HFFc6 (cell line): ENCODE measurements around the gene GUCA2A. TPM values are rescaled to one million over a fixed set of nuclear protein-coding genes. Genes with fewer than 3 reads are reported as not detected.

Experiments used
- DNase-seq: peaks from one replicate; pipeline ENCODE4 v3.0.0-alpha.2; 2018
- H3K27ac Mint-ChIP-seq: 2 replicates; pipeline ENCODE4 v1.8.0; 2020; ENCODE audit warnings: mild to moderate bottlenecking, mixed read lengths
- H3K27me3 Mint-ChIP-seq: 2 replicates; pipeline ENCODE4 v1.8.0; 2021; ENCODE audit warnings: mild to moderate bottlenecking, moderate library complexity, mixed read lengths; ENCODE audit not compliant: insufficient read depth
- H3K36me3 Mint-ChIP-seq: 2 replicates; pipeline ENCODE4 v1.8.0; 2021; ENCODE audit warnings: low read depth, mixed read lengths
- H3K4me1 Mint-ChIP-seq: 2 replicates; pipeline ENCODE4 v1.8.0; 2020; ENCODE audit warnings: low read depth, mixed read lengths
- H3K4me3 Mint-ChIP-seq: 2 replicates; pipeline ENCODE4 v1.8.0; 2020; ENCODE audit warnings: mild to moderate bottlenecking, moderate library complexity, mixed read lengths
- H3K9me3 Mint-ChIP-seq: 2 replicates; pipeline ENCODE4 v1.8.0; 2020; ENCODE audit warnings: mild to moderate bottlenecking, mixed read lengths
- total RNA-seq, 6 experiments: library from RNA; stranded (reverse); fragmentation: NEBNext Ultra II Directional; extraction: Animal tissue kit (Norgen Biotek cat#: 25700); gene quantifications; 2 replicates in 1 of 6; 3 replicates in 5 of 6; pipeline ENCODE4 v1.2.3, GENCODE V29; 2021
- TF ChIP-seq, protein P1 (sequence below): fragments of 200-600 bp; sonication (generic); IDR thresholded peaks from 2 replicates; pipeline ENCODE4 v1.5.0; 2021; ENCODE audit warnings: antibody characterized with exemption, mild to moderate bottlenecking

The GUCA2A gene
- total RNA-seq, 6 experiments from 2014 or later, result not detected

DNA sequence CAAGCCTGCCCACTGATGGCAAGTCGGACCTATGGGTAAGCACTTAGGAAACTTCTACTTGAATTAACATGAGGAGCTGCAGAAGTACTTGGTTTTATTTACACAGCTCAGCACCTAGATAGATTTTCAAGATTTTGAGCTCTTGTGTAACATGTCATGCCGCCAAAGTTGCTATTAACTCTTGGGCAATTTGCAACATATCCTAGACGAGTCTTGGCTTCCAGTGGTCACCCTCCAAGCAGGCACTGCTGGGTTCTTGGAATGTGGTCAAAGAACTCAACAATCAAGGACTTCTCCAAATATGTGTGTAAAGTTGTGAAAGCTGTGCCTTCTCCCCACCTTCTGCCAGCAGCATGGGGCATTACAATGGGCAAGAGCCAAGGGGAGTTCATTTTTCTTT, 29.1 kb downstream of the GUCA2A start:
- H3K4me1 Mint-ChIP-seq, result no peaks in the 10 kb centered on the region
- no peaks in the 10 kb centered on the region for H3K36me3 Mint-ChIP-seq
- H3K4me3 Mint-ChIP-seq, result no peak overlapping the region
- TF ChIP-seq, protein P1, sequence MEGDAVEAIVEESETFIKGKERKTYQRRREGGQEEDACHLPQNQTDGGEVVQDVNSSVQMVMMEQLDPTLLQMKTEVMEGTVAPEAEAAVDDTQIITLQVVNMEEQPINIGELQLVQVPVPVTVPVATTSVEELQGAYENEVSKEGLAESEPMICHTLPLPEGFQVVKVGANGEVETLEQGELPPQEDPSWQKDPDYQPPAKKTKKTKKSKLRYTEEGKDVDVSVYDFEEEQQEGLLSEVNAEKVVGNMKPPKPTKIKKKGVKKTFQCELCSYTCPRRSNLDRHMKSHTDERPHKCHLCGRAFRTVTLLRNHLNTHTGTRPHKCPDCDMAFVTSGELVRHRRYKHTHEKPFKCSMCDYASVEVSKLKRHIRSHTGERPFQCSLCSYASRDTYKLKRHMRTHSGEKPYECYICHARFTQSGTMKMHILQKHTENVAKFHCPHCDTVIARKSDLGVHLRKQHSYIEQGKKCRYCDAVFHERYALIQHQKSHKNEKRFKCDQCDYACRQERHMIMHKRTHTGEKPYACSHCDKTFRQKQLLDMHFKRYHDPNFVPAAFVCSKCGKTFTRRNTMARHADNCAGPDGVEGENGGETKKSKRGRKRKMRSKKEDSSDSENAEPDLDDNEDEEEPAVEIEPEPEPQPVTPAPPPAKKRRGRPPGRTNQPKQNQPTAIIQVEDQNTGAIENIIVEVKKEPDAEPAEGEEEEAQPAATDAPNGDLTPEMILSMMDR, result no peak
- H3K27ac Mint-ChIP-seq, result no peak overlapping the region
- no peaks in the 10 kb centered on the region for H3K9me3 Mint-ChIP-seq
- DNase-seq, result no peak
- peaks cover 26% of the 10 kb centered on the region for H3K27me3 Mint-ChIP-seq

DNA sequence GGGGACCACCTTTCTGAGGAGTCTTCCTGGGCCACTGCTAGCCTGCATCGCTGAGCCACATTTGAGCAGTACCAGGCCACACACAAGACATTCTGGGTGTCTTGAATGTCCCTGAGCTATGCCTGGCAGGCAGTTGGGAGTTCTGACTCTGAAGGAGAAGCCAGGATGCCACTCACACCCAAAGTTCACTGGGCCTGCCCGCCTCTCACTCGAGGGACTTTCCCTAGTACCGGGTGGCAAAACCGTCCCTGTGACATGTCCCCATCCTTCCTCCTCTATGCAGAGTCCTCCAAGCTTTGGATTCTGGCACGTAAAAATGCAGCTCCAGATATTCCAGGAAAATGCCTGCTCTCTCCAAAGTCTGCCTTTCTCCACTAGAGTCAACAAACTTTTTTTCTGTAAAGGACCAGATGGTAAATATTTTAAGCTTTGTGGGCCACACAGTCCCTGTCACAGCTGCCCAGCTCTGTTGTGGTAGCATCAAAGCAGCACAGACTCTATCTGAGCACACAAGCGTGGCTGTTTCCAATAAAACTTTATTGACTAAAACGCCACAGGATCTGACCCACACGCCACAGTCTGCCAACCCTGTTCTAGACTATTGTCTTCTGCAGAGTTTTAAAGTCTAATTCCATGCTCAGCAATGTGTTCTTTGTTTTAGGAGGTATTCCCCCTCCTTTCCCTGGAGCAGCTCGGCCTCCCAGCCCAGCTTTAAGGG, 30.6 kb downstream of the GUCA2A start:
- H3K9me3 Mint-ChIP-seq, result no peaks in the 10 kb centered on the region
- H3K36me3 Mint-ChIP-seq, result no peaks in the 10 kb centered on the region
- no peak overlapping the region for H3K27ac Mint-ChIP-seq
- TF ChIP-seq, protein P1, result no peak
- no peaks in the 10 kb centered on the region for H3K4me1 Mint-ChIP-seq
- no peak for DNase-seq
- H3K27me3 Mint-ChIP-seq, result peaks cover 30% of the 10 kb centered on the region
- no peak overlapping the region for H3K4me3 Mint-ChIP-seq

DNA sequence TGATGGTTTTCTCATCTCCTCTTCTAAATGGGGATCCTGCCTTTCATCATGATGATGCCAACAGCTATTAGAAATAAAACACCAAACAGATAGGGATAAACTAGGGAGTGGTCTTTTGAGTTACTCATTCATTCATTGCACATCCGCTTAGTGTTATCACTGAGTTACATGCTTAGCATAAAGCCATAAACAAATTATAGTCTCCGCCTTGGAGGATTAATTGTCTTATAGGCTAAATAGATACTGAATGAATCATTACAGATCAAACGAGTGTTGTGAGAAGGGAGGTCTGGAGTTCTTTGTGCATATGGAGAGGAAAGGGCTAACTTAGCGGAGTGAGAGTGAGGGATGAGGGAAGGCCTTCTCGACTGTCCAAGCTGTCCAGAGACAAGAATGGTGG, 31.2 kb downstream of the GUCA2A start:
- Mint-ChIP-seq H3K9me3 (no peaks in the 10 kb centered on the region), H3K27ac (no peak overlapping the region), H3K4me1 (no peaks in the 10 kb centered on the region), H3K36me3 (no peaks in the 10 kb centered on the region), H3K27me3 (peaks cover 30% of the 10 kb centered on the region), H3K4me3 (no peak overlapping the region)
- TF ChIP-seq, protein P1, result no peak
- no peak for DNase-seq

DNA sequence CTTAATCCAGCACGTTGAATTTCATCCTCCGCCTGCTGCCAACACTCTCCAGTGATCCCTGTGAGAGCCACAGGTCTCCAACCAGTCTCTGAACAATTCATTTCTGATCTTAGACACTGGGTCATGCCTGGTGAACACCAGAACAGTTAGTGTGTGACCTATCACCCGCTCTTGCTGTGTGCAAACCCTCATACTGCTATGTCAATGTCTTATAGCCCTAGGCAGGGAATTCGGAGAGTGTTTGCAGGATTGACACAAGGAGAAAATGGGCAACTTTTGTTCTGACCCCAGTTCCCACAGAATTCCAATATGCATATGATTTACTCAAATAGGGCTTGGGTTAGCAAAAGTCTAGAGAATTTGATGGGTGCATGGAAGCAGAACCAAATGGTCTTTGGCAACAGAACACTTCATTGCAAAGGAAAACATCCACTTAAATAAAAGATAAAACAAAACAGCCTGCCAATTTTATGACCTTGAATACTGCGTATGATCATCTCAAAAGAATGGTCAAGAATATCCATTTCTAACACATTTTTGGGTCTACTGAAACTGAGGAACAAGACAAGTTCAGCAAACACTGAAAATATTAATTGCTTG, 34.4 kb downstream of the GUCA2A start:
- Mint-ChIP-seq H3K27me3 (peaks cover 20% of the 10 kb centered on the region), H3K4me1 (no peaks in the 10 kb centered on the region), H3K27ac (no peak overlapping the region), H3K36me3 (no peaks in the 10 kb centered on the region), H3K4me3 (no peak overlapping the region), H3K9me3 (no peaks in the 10 kb centered on the region)
- DNase-seq, result no peak
- TF ChIP-seq, protein P1, result no peak

DNA sequence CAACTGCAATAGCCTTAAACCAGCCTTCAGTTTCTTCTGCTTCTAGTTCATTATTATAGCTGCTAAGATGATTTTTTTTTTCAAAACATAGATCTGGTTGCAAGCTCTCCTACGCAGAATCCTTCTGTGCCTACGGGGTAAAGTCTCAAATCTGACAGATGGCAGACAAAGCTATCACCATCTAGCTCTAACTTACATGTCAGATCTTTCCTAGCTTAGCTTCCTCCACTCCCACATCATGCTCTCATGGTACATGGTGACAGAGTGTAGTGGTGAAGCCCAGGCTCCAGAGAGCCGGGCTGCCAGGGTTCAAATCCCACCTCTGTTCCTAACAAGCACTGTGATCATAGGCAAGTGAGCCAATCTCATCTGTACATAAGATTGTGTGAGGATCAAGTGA, 35.6 kb downstream of the GUCA2A start:
- DNase-seq, result no peak
- H3K36me3 Mint-ChIP-seq, result no peaks in the 10 kb centered on the region
- TF ChIP-seq, protein P1, result no peak
- H3K4me1 Mint-ChIP-seq, result no peaks in the 10 kb centered on the region
- H3K4me3 Mint-ChIP-seq, result no peak overlapping the region
- no peaks in the 10 kb centered on the region for H3K9me3 Mint-ChIP-seq
- H3K27me3 Mint-ChIP-seq, result peaks cover 19% of the 10 kb centered on the region
- no peak overlapping the region for H3K27ac Mint-ChIP-seq
